GM19468 (cell line): ENCODE results near the gene PLD2.
"Not testable (repeated sequence)": the region's sequence is repeated elsewhere in the genome, so short reads cannot be mapped to it uniquely, and the experiment has no call there.

Experiments
- ATAC-seq: cut with Tn5 transposase; IDR thresholded peaks from one replicate; pipeline ENCODE4 v1.9.1; 2021; ENCODE audit warnings: mild to moderate bottlenecking, moderate library complexity, moderate number of reproducible peaks; ENCODE audit not compliant: unreplicated experiment; ENCODE audit errors: extremely low read depth

The PLD2 gene

GRCh38 chr17:4852567-4853207 lies 45.7 kb downstream of the PLD2 start:
- no peak for ATAC-seq

- ATAC-seq = no peak
These were observed 46.3 kb downstream of the PLD2 start for GRCh38 chr17:4853208-4853671.

GRCh38 chr17:4854111-4854681 lies 47.2 kb downstream of the PLD2 start:
- no peak for ATAC-seq

GRCh38 chr17:4856271-4856936 lies 49.5 kb downstream of the PLD2 start:
- no peak for ATAC-seq

- no peak for ATAC-seq
These were observed 50.0 kb downstream of the PLD2 start for GRCh38 chr17:4856937-4857314.

- ATAC-seq = not testable (repeated sequence)
These were observed 50.4 kb downstream of the PLD2 start for GRCh38 chr17:4857347-4857746.

- no peak for ATAC-seq
These were observed 51.3 kb downstream of the PLD2 start for GRCh38 chr17:4858068-4858881.

- no peak for ATAC-seq
These were observed 51.9 kb downstream of the PLD2 start for GRCh38 chr17:4858882-4859260.

GRCh38 chr17:4859816-4860625 lies 53.1 kb downstream of the PLD2 start:
- no peak for ATAC-seq

GRCh38 chr17:4860651-4861050 lies 53.7 kb downstream of the PLD2 start:
- no peak for ATAC-seq

- no peak for ATAC-seq
These were observed 54.1 kb downstream of the PLD2 start for GRCh38 chr17:4861052-4861451.

GRCh38 chr17:4862720-4863119 lies 55.8 kb downstream of the PLD2 start:
- no peak for ATAC-seq

- no peak for ATAC-seq
These were observed 56.4 kb downstream of the PLD2 start for GRCh38 chr17:4863321-4863720.

GRCh38 chr17:4867535-4867934 lies 60.6 kb downstream of the PLD2 start:
- ATAC-seq = not testable (repeated sequence)

- ATAC-seq = not testable (repeated sequence)
These were observed 62.4 kb downstream of the PLD2 start for GRCh38 chr17:4869058-4869998.

- no peak for ATAC-seq
These were observed 63.9 kb downstream of the PLD2 start for GRCh38 chr17:4870855-4871254.

- no peak for ATAC-seq
These were observed 65.8 kb downstream of the PLD2 start for GRCh38 chr17:4872786-4873185.
